Astrocyte (in vitro differentiated cells and primary cell): ENCODE results near the gene TUBGCP5.

Source experiments
- CTCF ChIP-seq: IDR thresholded peaks from 2 replicates; pipeline ENCODE4 v1.5.1; 2011; ENCODE audit warnings: low read depth, mild to moderate bottlenecking, inconsistent platforms, low read length, moderate library complexity; ENCODE audit not compliant: insufficient read depth
- EZH2 ChIP-seq: IDR thresholded peaks from 2 replicates; pipeline ENCODE4 v1.6.1; 2012; ENCODE audit warnings: mild to moderate bottlenecking, low read length, inconsistent platforms; ENCODE audit not compliant: insufficient read depth

DNA sequence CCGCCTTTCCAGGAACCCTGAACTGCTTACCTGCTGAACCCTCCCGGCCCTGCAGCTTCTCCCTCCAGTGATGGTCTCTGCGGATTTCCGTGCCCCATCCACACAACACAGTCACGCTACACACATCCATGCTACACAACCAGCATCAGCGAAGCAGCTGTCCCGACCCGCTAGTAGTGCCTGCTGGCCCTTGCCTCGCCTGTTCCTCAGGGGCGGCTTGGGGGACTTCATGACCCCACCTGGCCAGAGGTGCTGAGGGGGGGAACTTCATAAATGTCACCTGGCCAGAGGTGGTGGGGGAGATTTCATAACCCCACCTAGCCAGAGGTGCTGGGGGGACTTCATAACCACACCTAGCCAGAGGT lies 530 bp upstream of the TUBGCP5 start:
- TF ChIP-seq CTCF (no peak), EZH2 (no peak)
